GM12892 (cell line): ENCODE data around the gene LAMA1.

ENCODE experiments used
- POLR2A ChIP-seq: IDR thresholded peaks from 2 replicates; pipeline ENCODE4 v1.6.1; 2011; ENCODE audit warnings: low read depth, low read length, control low read depth
- POLR2AphosphoS5 ChIP-seq: IDR thresholded peaks from 2 replicates; pipeline ENCODE4 v1.6.1; 2011; ENCODE audit warnings: low read depth, low read length, control low read depth

DNA sequence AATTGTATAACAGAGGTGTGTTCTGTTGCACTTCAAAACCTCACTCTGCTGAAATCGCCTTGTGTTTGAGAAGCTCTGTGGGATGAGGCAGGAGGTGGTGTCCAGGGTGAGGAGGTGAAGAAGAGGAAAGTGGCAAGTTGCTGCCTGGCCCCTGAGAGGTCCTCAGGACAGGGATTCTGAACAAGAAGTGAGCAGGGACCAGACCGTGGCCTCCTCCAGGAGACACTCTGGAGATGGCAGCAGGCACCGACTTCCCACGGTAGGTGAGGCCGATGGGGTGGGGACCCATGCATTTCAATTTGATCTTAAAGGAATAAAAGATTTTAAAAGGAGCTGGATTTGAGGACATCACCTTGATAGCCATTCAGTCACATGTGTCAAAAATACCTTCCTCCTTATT is 37.5 kb upstream of the LAMA1 start:
- TF ChIP-seq POLR2A (no peak), POLR2AphosphoS5 (no peak)
